ENCODE data around the gene APOL2. TPM values are rescaled to one million over a fixed set of nuclear protein-coding genes. Genes with fewer than 3 reads are reported as not detected.

APOL2 gene
- 11.5 TPM for polyA plus RNA-seq (2012; ENCODE audit: insufficient read depth, insufficient read length, low read depth)

GRCh38 chr22:36239401-36240171, at the start of gene APOL2:
TSS of gene APOL2 (minus strand) at chr22:36239527. CDS start at chr22:36233162, 6,365 bp downstream.
- TF ChIP-seq CTCF (IDR thresholded peaks at IDR 0.05; ENCODE audit: low read depth, low read length): peak; percentile 76
- no peaks in the 10 kb centered on the region for H3K36me3 ChIP-seq

GRCh38 chr22:36288571-36289405, 49.5 kb upstream of the APOL2 start:
- TF ChIP-seq CTCF (IDR thresholded peaks at IDR 0.05; ENCODE audit: low read depth, low read length): no peak
- no peaks in the 10 kb centered on the region for H3K27me3 ChIP-seq
- no peaks in the 10 kb centered on the region for H3K4me1 ChIP-seq
- H3K36me3 ChIP-seq: peaks cover 66% of the 10 kb centered on the region
- DNase-seq: no peak
- H3K4me3 ChIP-seq (ENCODE audit: low read depth, low read length): no peak overlapping the region
- H3K9me3 ChIP-seq: no peaks in the 10 kb centered on the region

More at GRCh38 chr22:36239401-36240171, at the start of gene APOL2:
- H3K27me3 ChIP-seq: no peaks in the 10 kb centered on the region
- DNase-seq: peak; percentile 93
- no peaks in the 10 kb centered on the region for H3K9me3 ChIP-seq
- H3K4me3 ChIP-seq (ENCODE audit: low read depth, low read length): peak within 1 kb of the TSS; percentile 88
- peaks cover 4% of the 10 kb centered on the region; the same call in 1 of the 2 replicates for H3K4me1 ChIP-seq

- peaks cover 58% of the 10 kb centered on the region for H3K36me3 ChIP-seq
These were observed 48.7 kb upstream of the APOL2 start for GRCh38 chr22:36287881-36288515.

GRCh38 chr22:36286096-36286957, 47.0 kb upstream of the APOL2 start:
- peak; percentile 97 for TF ChIP-seq CTCF (IDR thresholded peaks at IDR 0.05; ENCODE audit: low read depth, low read length)
- H3K4me3 ChIP-seq (ENCODE audit: low read depth, low read length): no peak overlapping the region
- H3K27me3 ChIP-seq: no peaks in the 10 kb centered on the region
- H3K4me1 ChIP-seq: no peaks in the 10 kb centered on the region
- H3K9me3 ChIP-seq: no peaks in the 10 kb centered on the region
- peak; percentile 86 for DNase-seq
- H3K36me3 ChIP-seq: peaks cover 61% of the 10 kb centered on the region

More at GRCh38 chr22:36287881-36288515, 48.7 kb upstream of the APOL2 start:
- no peaks in the 10 kb centered on the region for H3K9me3 ChIP-seq
- DNase-seq: no peak
- no peak for TF ChIP-seq CTCF (IDR thresholded peaks at IDR 0.05; ENCODE audit: low read depth, low read length)
- no peaks in the 10 kb centered on the region for H3K27me3 ChIP-seq
- no peaks in the 10 kb centered on the region for H3K4me1 ChIP-seq
- no peak overlapping the region for H3K4me3 ChIP-seq (ENCODE audit: low read depth, low read length)

GRCh38 chr22:36285545-36285944, 46.2 kb upstream of the APOL2 start:
- Histone ChIP-seq H3K9me3 (no peaks in the 10 kb centered on the region), H3K4me3 (ENCODE audit: low read depth, low read length) (no peak overlapping the region), H3K36me3 (peaks cover 61% of the 10 kb centered on the region), H3K27me3 (no peaks in the 10 kb centered on the region), H3K4me1 (no peaks in the 10 kb centered on the region)
- no peak for TF ChIP-seq CTCF (IDR thresholded peaks at IDR 0.05; ENCODE audit: low read depth, low read length)
- DNase-seq: no peak

Measured in BE2C (cell line).